Body of pancreas (tissue), 4 donors: ENCODE data around the gene NUP42. TPM values are rescaled to one million over a fixed set of nuclear protein-coding genes. Genes with fewer than 3 reads are reported as not detected.

ENCODE experiments used
- ATAC-seq: fragments of 150-250 bp; one replicate; pipeline ENCODE4 v1.9.1; 2016
- DNase-seq, 4 donors: peaks; one replicate each; pipeline ENCODE4 v3.0.0-alpha.2; 2019
- H3K27ac ChIP-seq, 4 donors: fragments of 200-600 bp; sonication (generic); 1 replicate in 3 of 4; 2 replicates in 1 of 4; pipeline versions ENCODE4 v1.5.1 to v1.6.1; 2016 to 2019; ENCODE audit warnings: mild to moderate bottlenecking in 1 of 4, mixed read lengths in 1 of 4, moderate library complexity in 1 of 4
- H3K27me3 ChIP-seq, 2 donors: fragments of 200-600 bp; sonication (generic); one replicate each; pipeline ENCODE4 v1.6.0; 2016; ENCODE audit warnings: mild to moderate bottlenecking in 1 of 2
- H3K36me3 ChIP-seq, 2 donors: fragments of 200-600 bp; sonication (generic); replicated peaks in 1 of 2; 2 replicates each; pipeline ENCODE4 v1.5.1; 2016; ENCODE audit warnings: low read depth in 2 of 2; ENCODE audit not compliant: insufficient read depth in 1 of 2
- H3K4me1 ChIP-seq: fragments of 200-600 bp; sonication (generic); one replicate; pipeline ENCODE4 v1.6.0; 2016
- H3K4me3 ChIP-seq, 2 donors: fragments of 200-600 bp; sonication (generic); 1 replicate in 1 of 2; 2 replicates in 1 of 2; pipeline ENCODE4 v1.5.1; 2016 to 2019
- H3K9me3 ChIP-seq, 3 donors: fragments of 200-600 bp; sonication (generic); 1 replicate in 2 of 3; 2 replicates in 1 of 3; pipeline ENCODE4 v1.5.1; 2016
- CTCF ChIP-seq, 7 experiments: fragments of 450-650 bp in 4 of 7; fragments of 200-600 bp in 3 of 7; sonication (generic) in 3 of 7; IDR thresholded peaks; one replicate each; pipeline ENCODE4 v1.5.1; 2016 to 2019; ENCODE audit warnings: antibody characterized with exemption in 7 of 7
- POLR2A ChIP-seq, 3 donors: fragments of 450-650 bp; IDR thresholded peaks; one replicate each; pipeline ENCODE4 v1.6.1; 2016; ENCODE audit warnings: antibody characterized with exemption in 3 of 3, mild to moderate bottlenecking in 2 of 3
- WGBS, 2 donors: methylation state at CpG; one replicate each; pipeline ENCODE4 v1.1.5; 2017; 5-methylcytosine and 5-hydroxymethylcytosine counted together
- intact Hi-C: fragments of 100-400 bp; cut with DNase I; formaldehyde crosslinking; loops from one replicate; pipeline ENCODE4 v1.15.1; 2023
- total RNA-seq, 2 donors: library from RNA; depleted of rRNA; stranded (reverse); fragments of >200 nt; gene quantifications; one replicate each; pipeline ENCODE4 v1.1.0, GENCODE V29; 2016

The NUP42 gene
- total RNA-seq = 10 to 100 TPM in 1 of 2 donors, 1 to 10 TPM in 1; 9.6 to 31.9 TPM

- WGBS, 2 donors = 0 to 1% methylated on average over 15 to 63 of the region's 63 CpGs
- peak; percentile 95 to 97 (median 96) for DNase-seq
These were observed at the start of gene NUP42 for GRCh38 chr7:23181684-23182553. Gene NUP42, plus strand, starts transcription at chr7:23182048. Its CDS starts 38 bp downstream, at chr7:23182086.

GRCh38 chr7:23133797-23134196, 48.1 kb upstream of the NUP42 start:
- DNase-seq (no peak), ATAC-seq (no peak)
- Histone ChIP-seq H3K9me3 (no peaks in the 10 kb centered on the region), H3K4me1 (no peaks in the 10 kb centered on the region), H3K27me3 (no peaks in the 10 kb centered on the region), H3K36me3 (no peaks in the 10 kb centered on the region), H3K4me3 (no peak overlapping the region), H3K27ac (no peak overlapping the region)
- no peak for TF ChIP-seq CTCF (IDR thresholded peaks at IDR 0.05)
- no peak for TF ChIP-seq POLR2A (IDR thresholded peaks at IDR 0.05)
- intact Hi-C loops = no loop called here

More at GRCh38 chr7:23181684-23182553, at the start of gene NUP42:
- TF ChIP-seq CTCF (IDR thresholded peaks at IDR 0.05) (no peak), POLR2A (IDR thresholded peaks at IDR 0.05) (peak; percentile 57 to 86 (median 84))
- peak within 1 kb of the TSS; percentile 81 to 95 (median 90) for H3K27ac ChIP-seq
- intact Hi-C loops = no loop called here
- H3K4me1 ChIP-seq = peaks cover 26% of the 10 kb centered on the region
- H3K27me3 ChIP-seq = no peaks in the 10 kb centered on the region
- H3K4me3 ChIP-seq = peak within 1 kb of the TSS; percentile 85 to 99
- ATAC-seq = peak; percentile 99
- no peaks in the 10 kb centered on the region for H3K9me3 ChIP-seq
- no peaks in the 10 kb centered on the region for H3K36me3 ChIP-seq

GRCh38 chr7:23135755-23136154, 46.1 kb upstream of the NUP42 start:
- no peaks in the 10 kb centered on the region for H3K9me3 ChIP-seq

GRCh38 chr7:23136216-23136615, 45.6 kb upstream of the NUP42 start:
- Histone ChIP-seq H3K36me3 (no peaks in the 10 kb centered on the region), H3K9me3 (no peaks in the 10 kb centered on the region), H3K4me3 (no peak overlapping the region), H3K27me3 (no peaks in the 10 kb centered on the region), H3K4me1 (no peaks in the 10 kb centered on the region), H3K27ac (no peak overlapping the region)
- 63 to 74% methylated on average over 1 of the region's 1 CpG for WGBS, 2 donors
- DNase-seq = no peak
- TF ChIP-seq CTCF (IDR thresholded peaks at IDR 0.05) = no peak
- no peak for TF ChIP-seq POLR2A (IDR thresholded peaks at IDR 0.05)
- no peak for ATAC-seq
- intact Hi-C loops = no loop called here

More at GRCh38 chr7:23135755-23136154, 46.1 kb upstream of the NUP42 start:
- no peaks in the 10 kb centered on the region for H3K27me3 ChIP-seq
- intact Hi-C loops = no loop called here
- ATAC-seq (no peak), DNase-seq (no peak)
- H3K27ac ChIP-seq = no peak overlapping the region
- no peak overlapping the region for H3K4me3 ChIP-seq
- TF ChIP-seq CTCF (IDR thresholded peaks at IDR 0.05) (no peak), POLR2A (IDR thresholded peaks at IDR 0.05) (no peak)
- WGBS, 2 donors = 68 to 100% methylated on average over 1 of the region's 1 CpG
- H3K36me3 ChIP-seq = no peaks in the 10 kb centered on the region
- no peaks in the 10 kb centered on the region for H3K4me1 ChIP-seq
